ENCODE measurements around the gene METTL22.
A peak's percentile ranks its signal among the peaks of the same experiment; 100 is the strongest.
"Not testable (repeated sequence)": the region's sequence is repeated elsewhere in the genome, so short reads cannot be mapped to it uniquely, and the experiment has no call there.

METTL22 gene

DNA sequence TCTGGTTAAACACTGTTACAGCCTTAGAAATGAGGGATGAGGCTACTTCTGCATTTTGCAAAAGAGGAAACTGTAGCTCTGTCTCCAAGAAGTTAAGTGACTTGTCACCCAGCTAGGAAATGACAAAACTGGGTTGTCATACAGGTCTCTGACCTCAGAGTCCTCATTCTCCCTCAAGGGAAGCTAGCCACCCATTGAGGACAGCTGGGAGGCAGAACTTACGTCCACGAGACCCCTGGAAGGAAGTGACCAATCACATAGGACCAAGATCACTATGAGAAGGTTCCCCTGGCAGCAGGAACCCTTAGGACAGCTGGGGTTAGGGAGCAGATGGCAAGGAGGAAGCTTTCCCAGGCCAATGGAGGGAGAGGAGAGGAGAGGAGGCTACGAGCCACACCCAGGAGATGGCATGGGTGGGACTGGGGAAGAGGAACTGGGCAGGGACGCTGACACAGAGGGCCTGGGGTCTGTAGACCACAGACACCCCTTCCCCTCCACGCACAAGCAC is 11.2 kb downstream of the METTL22 start:
- no peak for DNase-seq

GRCh38 chr16:8634991-8635736 is 13.7 kb downstream of the METTL22 start:
- DNase-seq: no peak

DNA sequence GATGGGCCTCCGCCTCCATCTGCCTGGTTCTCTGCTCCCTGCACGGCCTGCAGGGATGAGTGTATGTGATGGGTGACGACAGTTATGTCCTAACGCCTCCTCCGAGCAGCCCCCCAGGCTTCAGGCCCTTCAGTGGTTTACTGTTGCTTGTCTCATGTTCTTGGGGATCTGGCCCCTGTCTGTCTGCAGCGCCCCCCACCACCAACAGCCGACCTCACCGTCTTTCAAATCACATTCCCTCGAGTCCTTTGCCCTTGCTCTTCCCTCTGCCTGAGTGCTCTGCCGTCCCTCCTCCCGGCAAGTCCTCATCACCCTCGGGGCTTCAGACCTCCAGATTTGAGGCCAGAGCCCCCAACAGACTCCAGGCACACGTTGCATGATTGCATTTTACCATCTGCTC is 18.2 kb downstream of the METTL22 start:
- DNase-seq: no peak

GRCh38 chr16:8641671-8642070 is 20.2 kb downstream of the METTL22 start:
- no peak for DNase-seq

DNA sequence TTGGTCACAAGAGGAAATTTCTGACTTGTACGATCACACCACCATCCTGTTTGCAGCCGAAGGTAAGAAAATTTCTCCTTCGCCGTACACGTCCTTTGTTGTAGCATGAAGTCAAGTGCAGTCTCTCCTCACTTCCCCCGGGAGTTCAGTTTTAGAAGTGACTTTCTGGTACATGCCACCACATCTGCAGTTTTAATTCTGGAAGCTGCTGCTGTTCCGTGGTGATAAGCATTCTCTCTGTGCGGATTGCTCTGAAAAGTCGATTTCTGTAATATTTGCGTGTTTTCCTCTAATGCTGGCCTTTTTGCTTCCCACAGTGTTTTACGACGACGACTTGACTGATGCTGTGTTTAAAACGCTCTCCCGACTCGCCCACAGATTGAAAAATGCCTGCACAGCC is 20.6 kb downstream of the METTL22 start:
- DNase-seq: no peak

- DNase-seq: peak; percentile 20
These were observed 23.0 kb downstream of the METTL22 start for GRCh38 chr16:8644211-8645140.

DNA sequence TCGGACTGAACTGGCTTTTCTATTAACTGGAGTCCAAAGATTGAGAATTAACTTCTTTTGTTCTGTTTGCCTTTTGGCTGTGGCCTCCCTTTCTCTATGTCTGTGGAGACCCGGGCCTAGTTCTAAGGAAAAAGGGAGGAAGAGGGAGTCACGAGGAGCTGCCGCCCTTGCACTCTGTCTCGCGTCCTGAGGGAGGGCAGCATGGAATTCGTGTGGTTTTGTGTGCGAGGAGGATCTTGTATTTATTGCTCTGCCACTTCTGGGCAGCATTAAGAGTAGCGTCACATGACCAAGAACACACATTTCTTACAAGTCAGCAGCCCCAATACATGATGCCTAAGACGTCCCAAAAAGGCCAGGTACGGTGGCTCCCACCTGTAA is 23.6 kb downstream of the METTL22 start:
- no peak for DNase-seq

GRCh38 chr16:8645831-8646230 is 24.3 kb downstream of the METTL22 start:
- DNase-seq: no peak

DNA sequence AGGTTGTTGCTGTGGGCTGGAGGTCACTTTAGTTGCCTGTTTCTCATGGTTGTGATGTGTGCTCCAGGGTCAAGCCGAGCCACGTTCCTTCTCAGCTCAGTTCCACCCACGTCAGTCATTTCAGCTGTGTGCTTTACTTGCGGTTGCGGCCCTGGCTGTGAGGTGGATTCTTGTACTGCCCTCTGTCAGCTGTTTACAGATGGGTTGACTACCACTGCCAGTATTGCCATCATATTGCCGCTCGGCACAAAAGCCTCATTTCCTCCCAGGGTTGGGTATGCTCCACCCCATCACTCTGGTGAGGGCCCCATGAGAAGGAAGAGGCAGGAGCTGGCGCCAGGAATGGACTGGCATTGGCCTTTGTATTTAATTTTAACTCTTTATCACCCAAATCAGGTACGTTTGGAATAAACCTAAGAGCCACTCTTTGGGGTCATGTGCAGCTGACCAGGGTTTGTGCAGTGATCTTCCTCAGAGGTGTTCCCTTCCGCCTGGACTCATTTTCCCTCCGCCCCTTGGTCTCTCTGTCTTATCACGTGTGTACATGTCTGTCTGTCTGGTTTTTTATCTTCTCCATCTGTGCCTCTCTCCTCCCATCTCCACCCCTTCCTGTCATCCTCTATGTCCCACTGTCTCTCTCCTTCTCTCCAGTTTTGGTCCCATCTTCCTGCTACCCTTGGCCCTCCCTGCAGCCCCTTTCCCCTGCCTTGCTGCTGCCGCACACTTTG is 25.0 kb downstream of the METTL22 start:
- no peak for DNase-seq

- DNase-seq: no peak
These were observed 26.3 kb downstream of the METTL22 start for GRCh38 chr16:8647721-8648318.

DNA sequence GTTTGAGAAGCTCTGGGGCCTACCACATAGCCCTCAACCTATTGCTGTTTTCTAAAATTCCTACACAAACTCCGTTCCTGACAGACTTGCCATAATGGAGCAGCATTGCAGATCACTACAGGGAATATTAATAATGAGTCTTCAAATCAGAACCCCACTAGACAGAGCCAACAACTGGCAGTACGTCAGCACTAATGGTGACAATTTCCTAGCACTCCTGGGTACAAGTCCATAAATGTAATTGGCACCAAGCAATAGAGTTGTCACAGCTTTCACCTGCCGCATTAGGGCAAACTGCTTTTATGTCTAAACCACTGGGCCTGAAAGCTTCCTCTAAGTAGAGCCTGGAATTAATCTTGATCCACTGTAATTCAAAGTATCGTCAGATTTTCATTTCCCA is 27.4 kb downstream of the METTL22 start:
- no peak for DNase-seq

DNA sequence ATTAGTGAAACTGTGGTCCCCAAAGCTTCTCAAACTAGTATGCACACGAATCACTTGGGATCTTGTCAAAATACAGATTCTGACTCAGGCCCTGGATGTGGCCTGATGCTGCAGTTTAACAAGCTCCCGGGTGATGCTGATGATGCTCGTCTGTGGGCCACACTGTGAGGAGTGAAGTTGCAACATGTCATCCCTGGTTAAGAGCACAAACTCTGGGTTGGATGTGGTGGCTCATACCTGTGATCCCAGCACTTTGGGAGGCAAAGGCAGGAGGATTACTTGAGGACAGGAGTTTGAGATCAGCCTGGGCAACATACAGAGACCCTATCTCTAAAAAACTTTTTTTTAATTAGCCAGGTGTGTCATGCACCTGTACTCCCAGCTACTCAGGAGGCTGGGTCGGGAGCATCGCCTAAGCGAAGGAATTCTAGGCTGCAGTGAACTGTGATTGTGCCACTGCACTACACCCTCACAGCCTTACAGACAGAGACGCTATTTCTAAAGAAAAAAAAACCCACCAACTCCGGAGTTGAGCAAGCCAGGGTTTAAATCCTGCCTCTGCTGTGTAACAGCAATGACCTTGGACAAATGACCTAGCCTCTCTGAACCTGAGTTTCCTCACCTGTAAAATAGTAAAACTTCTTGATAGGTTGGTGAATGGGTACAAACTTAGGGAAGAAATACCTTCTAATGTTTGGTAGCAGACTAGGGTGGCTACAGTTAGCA is 28.5 kb downstream of the METTL22 start:
- DNase-seq: no peak

- not testable (repeated sequence) for DNase-seq
These were observed 30.5 kb downstream of the METTL22 start for GRCh38 chr16:8651958-8652357.

DNA sequence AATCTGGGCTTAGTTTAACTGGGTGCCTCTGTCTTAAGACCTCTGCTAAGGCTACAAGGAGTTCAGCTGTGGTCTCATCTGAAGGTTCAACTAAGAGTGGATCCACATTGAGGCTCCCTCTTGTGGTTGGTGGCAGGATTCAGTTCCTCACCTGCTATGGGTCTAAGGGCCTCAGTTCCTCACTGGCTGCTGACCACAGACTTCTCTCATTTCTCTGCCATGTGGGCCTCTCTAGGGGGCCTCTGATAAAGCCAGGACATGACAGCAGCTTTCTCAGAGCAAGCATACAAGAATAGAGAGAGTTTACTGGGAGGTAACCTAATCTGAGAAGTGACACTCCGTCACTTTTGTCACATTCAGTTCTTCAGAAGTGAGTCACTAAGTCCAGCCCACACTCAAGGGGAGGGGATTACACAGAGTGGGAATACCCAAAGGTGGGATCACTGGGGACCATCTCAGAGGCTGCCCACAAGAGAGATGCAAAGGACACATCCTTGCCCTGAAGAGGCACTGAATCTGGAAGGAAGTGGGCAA is 33.8 kb downstream of the METTL22 start:
- no peak for DNase-seq

DNA sequence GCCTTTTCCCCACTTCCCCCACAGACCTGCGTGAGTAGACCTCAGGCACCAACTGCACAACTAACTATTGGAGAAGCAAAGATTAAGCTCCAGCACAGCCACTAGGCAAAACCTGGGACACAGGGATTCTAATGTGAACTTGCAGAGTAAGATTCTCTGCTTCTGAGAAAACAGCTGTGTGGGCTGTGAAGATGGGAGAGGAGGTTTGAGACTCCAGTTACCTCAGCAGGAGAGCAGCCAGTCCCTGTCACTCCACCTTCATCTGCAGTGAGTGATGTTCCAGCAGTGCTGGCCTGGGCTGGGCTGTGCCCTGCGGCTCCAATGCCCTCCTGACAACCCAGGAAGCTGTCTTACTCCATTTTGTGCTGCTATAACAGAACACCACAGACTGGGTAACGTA is 34.9 kb downstream of the METTL22 start:
- DNase-seq: no peak

- DNase-seq: peak; percentile 44
These were observed 39.4 kb downstream of the METTL22 start for GRCh38 chr16:8660841-8661301.

DNA sequence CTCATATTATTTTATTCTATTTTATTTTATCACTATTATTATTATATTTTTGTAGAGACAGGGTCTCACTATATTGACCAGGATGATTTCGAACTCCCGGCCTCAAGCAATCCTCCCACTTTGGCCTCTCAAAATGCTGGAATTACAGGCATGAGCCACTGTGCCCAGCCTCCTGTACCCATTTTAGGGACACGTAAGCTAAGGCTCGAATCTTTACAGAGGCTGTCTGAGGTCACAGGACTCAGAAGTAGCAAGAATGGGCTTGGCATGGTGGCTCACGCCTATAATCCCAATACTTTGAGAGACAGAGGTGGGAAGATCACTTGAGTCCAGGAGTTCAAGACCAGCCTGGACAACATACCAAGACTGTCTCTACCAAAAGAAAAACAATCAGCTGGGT is 40.2 kb downstream of the METTL22 start:
- no peak for DNase-seq

DNA sequence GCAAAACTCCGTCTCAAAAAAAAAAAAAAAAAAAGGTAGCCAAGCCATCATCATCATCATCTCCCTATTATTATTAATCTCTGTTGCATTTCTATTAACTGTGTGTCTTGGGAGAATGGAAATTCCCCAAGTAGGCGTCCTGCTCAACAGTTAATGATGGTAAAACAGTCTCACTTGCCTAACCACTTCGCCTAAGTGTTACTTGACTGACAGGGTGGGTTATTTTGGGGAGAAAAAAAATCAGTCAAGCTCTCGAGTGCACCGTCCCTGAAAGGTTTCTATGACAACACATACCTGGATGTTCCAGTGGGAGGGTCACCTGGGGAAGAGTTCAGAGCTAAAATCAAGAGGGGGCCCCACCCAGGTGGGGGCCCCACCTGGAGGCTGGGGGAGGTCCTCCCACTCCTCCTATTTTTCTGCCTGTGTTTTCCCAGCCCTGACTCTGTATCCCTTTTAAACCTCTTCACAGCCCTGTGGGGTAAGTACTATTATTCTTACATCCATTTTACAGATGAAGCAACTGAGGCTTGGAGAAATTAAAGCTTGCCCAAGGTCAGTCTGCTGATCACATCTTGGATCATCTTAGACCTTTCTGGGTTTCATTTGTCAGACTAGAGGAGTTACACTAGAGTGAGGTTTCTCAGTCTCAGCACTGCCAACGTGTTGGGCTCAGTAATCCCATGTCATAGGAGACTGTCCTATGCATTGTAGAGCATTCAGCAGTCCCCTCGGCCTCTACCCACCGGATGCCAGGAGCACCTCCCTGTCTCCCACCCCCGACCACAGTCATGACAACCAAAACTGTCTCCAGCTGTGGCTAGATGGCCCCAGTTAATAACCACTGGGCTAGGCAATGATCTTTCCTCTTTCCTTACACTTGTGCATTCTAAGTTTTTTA is 41.9 kb downstream of the METTL22 start:
- DNase-seq: no peak

DNA sequence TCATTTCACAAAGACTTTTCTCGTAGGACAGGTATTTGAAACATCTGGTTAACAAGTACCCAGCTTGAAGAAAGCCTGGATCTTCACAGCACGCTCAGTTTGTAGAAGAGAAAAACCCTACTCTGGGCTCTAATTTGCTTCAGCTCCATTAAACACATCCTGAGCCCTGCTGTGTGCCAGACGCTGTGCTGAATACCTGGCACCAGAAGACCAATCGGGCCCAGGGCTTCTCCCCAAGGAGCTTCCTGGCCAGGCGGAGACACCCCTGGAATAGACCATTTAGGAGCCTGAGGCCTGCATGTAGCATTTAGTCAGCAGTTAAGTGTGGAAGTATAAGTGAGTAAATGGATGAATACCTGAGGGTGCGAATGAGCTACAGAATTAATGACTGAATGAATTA is 44.0 kb downstream of the METTL22 start:
- no peak for DNase-seq

GRCh38 chr16:8667492-8667891 is 46.0 kb downstream of the METTL22 start:
- no peak for DNase-seq

GRCh38 chr16:8668113-8668512 is 46.6 kb downstream of the METTL22 start:
- no peak for DNase-seq

Measured in activated T-cell treated with anti-CD3 and anti-CD28 coated beads, Interleukin-2, amount 50 U/mL, for 1 hour (primary cell).